Renal cortical epithelial cell (primary cell): Measurements from ENCODE around the gene SSC4D. TPM values are rescaled to one million over a fixed set of nuclear protein-coding genes. Genes with fewer than 3 reads are reported as not detected.
"Not testable (repeated sequence)": the region's sequence is repeated elsewhere in the genome, so short reads cannot be mapped to it uniquely, and the experiment has no call there.

Experiments used
- DNase-seq: peaks from one replicate; pipeline ENCODE4 v3.0.0-alpha.2; 2011; ENCODE audit warnings: low read depth
- total RNA-seq: library from RNA; depleted of rRNA; stranded (reverse); fragments of >200 nt; gene quantifications from 2 replicates; pipeline ENCODE4 v1.2.3, GENCODE V29; 2014

Gene SSC4D
- total RNA-seq: 7.1 and 34.5 TPM in 2 replicates

- DNase-seq: no peak
These were observed at the start of gene SSC4D for GRCh38 chr7:76409537-76409936. TSS of gene SSC4D (minus strand) at chr7:76409697. CDS start at chr7:76404439, 5,258 bp downstream.

- DNase-seq: not testable (repeated sequence)
These were observed 49.0 kb upstream of the SSC4D start for GRCh38 chr7:76458504-76458903.

- not testable (repeated sequence) for DNase-seq
These were observed 47.5 kb upstream of the SSC4D start for GRCh38 chr7:76457017-76457416.

GRCh38 chr7:76445577-76446008 lies 36.1 kb upstream of the SSC4D start:
- DNase-seq: peak; percentile 66

GRCh38 chr7:76443846-76444245 lies 34.3 kb upstream of the SSC4D start:
- DNase-seq: not testable (repeated sequence)

- DNase-seq: not testable (repeated sequence)
These were observed 33.4 kb upstream of the SSC4D start for GRCh38 chr7:76442664-76443446.

- not testable (repeated sequence) for DNase-seq
These were observed 32.3 kb upstream of the SSC4D start for GRCh38 chr7:76441792-76442191.

GRCh38 chr7:76440404-76440803 lies 30.9 kb upstream of the SSC4D start:
- not testable (repeated sequence) for DNase-seq

- not testable (repeated sequence) for DNase-seq
These were observed 29.8 kb upstream of the SSC4D start for GRCh38 chr7:76439120-76439888.

GRCh38 chr7:76437873-76438272 lies 28.4 kb upstream of the SSC4D start:
- peak; percentile 89 for DNase-seq

- no peak for DNase-seq
These were observed 21.3 kb upstream of the SSC4D start for GRCh38 chr7:76430836-76431235.

GRCh38 chr7:76430211-76430610 lies 20.7 kb upstream of the SSC4D start:
- DNase-seq: no peak

- no peak for DNase-seq
These were observed 19.6 kb upstream of the SSC4D start for GRCh38 chr7:76428868-76429805.

- no peak for DNase-seq
These were observed 18.8 kb upstream of the SSC4D start for GRCh38 chr7:76428149-76428823.

GRCh38 chr7:76427635-76428034 lies 18.1 kb upstream of the SSC4D start:
- DNase-seq: no peak

GRCh38 chr7:76426246-76426645 lies 16.7 kb upstream of the SSC4D start:
- DNase-seq: no peak

- not testable (repeated sequence) for DNase-seq
These were observed 16.1 kb upstream of the SSC4D start for GRCh38 chr7:76425558-76425957.

GRCh38 chr7:76425156-76425555 lies 15.7 kb upstream of the SSC4D start:
- no peak for DNase-seq

- peak; percentile 16 for DNase-seq
These were observed 15.1 kb upstream of the SSC4D start, which contains the start of gene ZP3 for GRCh38 chr7:76424413-76425111. TSS of gene ZP3 (plus strand) at chr7:76424950. CDS start at chr7:76424965, 15 bp downstream.

- DNase-seq: peak; percentile 11
These were observed 14.3 kb upstream of the SSC4D start for GRCh38 chr7:76423666-76424412.
